ENCODE data around the gene KRTAP1-3. TPM values are rescaled to one million over a fixed set of nuclear protein-coding genes. Genes with fewer than 3 reads are reported as not detected.
"Not testable (repeated sequence)": the region's sequence is repeated elsewhere in the genome, so short reads cannot be mapped to it uniquely, and the experiment has no call there.

The KRTAP1-3 gene
- total RNA-seq, 4 donors from 2014 or later = not detected

GRCh38 chr17:41048441-41048840 lies 13.8 kb upstream of the KRTAP1-3 start:
- TF ChIP-seq POLR2A (IDR thresholded peaks at IDR 0.05) (no peak), CTCF (IDR thresholded peaks at IDR 0.05) (no peak)
- no peaks in the 10 kb centered on the region for H3K4me1 ChIP-seq
- 40 to 53% methylated on average over 7 of the region's 7 CpGs for WGBS, 2 donors
- H3K9me3 ChIP-seq = no peaks in the 10 kb centered on the region
- no peak for DNase-seq
- H3K27me3 ChIP-seq = peaks cover 0 to 14% (median 0%) of the 10 kb centered on the region in 4 donors
- no peak overlapping the region for H3K27ac ChIP-seq
- intact Hi-C loops (cut with DNase I) = no loop called here
- no peak overlapping the region for H3K4me3 ChIP-seq
- H3K36me3 ChIP-seq = no peaks in the 10 kb centered on the region

- H3K9me3 ChIP-seq; H3K4me1 ChIP-seq; H3K4me3 ChIP-seq; intact Hi-C loops (cut with DNase I); H3K36me3 ChIP-seq; H3K27ac ChIP-seq; DNase-seq: not testable (repeated sequence)
- H3K27me3 ChIP-seq = peaks cover 0 to 14% (median 0%) of the 10 kb centered on the region in 4 donors
- WGBS, 2 donors = 75 to 91% methylated on average over 5 to 9 of the region's 33 CpGs
Measured at GRCh38 chr17:41046735-41047465, 12.2 kb upstream of the KRTAP1-3 start, which contains the start of gene KRTAP2-1. Gene KRTAP2-1 (minus strand): TSS chr17:41047316. CDS start chr17:41047267, 49 bp downstream.

- Histone ChIP-seq H3K4me1 (peaks cover 0 to 11% (median 0%) of the 10 kb centered on the region in 3 donors), H3K36me3 (no peaks in the 10 kb centered on the region), H3K27ac (no peak overlapping the region), H3K9me3 (no peaks in the 10 kb centered on the region), H3K27me3 (peaks cover 0 to 5% (median 0%) of the 10 kb centered on the region in 4 donors), H3K4me3 (no peak overlapping the region)
- 96 to 100% methylated on average over 1 of the region's 1 CpG for WGBS, 2 donors
- intact Hi-C loops (cut with DNase I) = no loop called here
- no peak for TF ChIP-seq POLR2A (IDR thresholded peaks at IDR 0.05)
- no peak for DNase-seq
Measured at GRCh38 chr17:41042953-41043352, 8.3 kb upstream of the KRTAP1-3 start.

GRCh38 chr17:41040783-41041571 lies 6.3 kb upstream of the KRTAP1-3 start, which contains the start of gene KRTAP1-1:
Gene KRTAP1-1 (minus strand): TSS chr17:41041450. CDS start chr17:41041397, 53 bp downstream.
- DNase-seq; intact Hi-C loops (cut with DNase I); H3K27me3 ChIP-seq; H3K36me3 ChIP-seq; H3K4me3 ChIP-seq; H3K9me3 ChIP-seq; H3K27ac ChIP-seq: not testable (repeated sequence)
- WGBS, 2 donors = 37 to 76% methylated on average over 3 to 8 of the region's 14 CpGs
- H3K4me1 ChIP-seq = peaks cover 0 to 11% (median 0%) of the 10 kb centered on the region in 3 donors

GRCh38 chr17:41037853-41038350 lies 3.2 kb upstream of the KRTAP1-3 start:
- no peak for DNase-seq
- 65 to 66% methylated on average over 2 of the region's 2 CpGs for WGBS, 2 donors
- Histone ChIP-seq H3K27ac (no peak overlapping the region), H3K9me3 (no peaks in the 10 kb centered on the region), H3K4me1 (peaks cover 0 to 22% (median 3%) of the 10 kb centered on the region in 3 donors), H3K27me3 (no peaks in the 10 kb centered on the region), H3K4me3 (no peak overlapping the region), H3K36me3 (no peaks in the 10 kb centered on the region)
- intact Hi-C loops (cut with DNase I) = no loop called here
- no peak for TF ChIP-seq CTCF (IDR thresholded peaks at IDR 0.05)
- no peak for TF ChIP-seq POLR2A (IDR thresholded peaks at IDR 0.05)

GRCh38 chr17:41029633-41030245 lies 4.9 kb downstream of the KRTAP1-3 start, which contains the start of gene KRTAP1-4:
Gene KRTAP1-4 (minus strand): TSS chr17:41030195. CDS start chr17:41030078, 117 bp downstream.
- TF ChIP-seq POLR2A (IDR thresholded peaks at IDR 0.05) (no peak), CTCF (IDR thresholded peaks at IDR 0.05) (no peak)
- Histone ChIP-seq H3K9me3 (no peaks in the 10 kb centered on the region), H3K27me3 (peaks cover 0 to 32% (median 0%) of the 10 kb centered on the region in 4 donors), H3K36me3 (no peaks in the 10 kb centered on the region), H3K4me3 (no peak within 1 kb of the TSS), H3K27ac (no peak within 1 kb of the TSS), H3K4me1 (peaks cover 0 to 21% (median 2%) of the 10 kb centered on the region in 3 donors)
- WGBS, 2 donors = 81 to 94% methylated on average over 2 to 9 of the region's 12 CpGs
- DNase-seq = no peak
- intact Hi-C loops (cut with DNase I) = no loop called here

All from esophagus squamous epithelium (tissue), 5 donors.